ENCODE measurements around the gene RER1. TPM values are rescaled to one million over a fixed set of nuclear protein-coding genes. Genes with fewer than 3 reads are reported as not detected.

The RER1 gene
- total RNA-seq, 1 experiment from 2014 or later, result 155 TPM

DNA sequence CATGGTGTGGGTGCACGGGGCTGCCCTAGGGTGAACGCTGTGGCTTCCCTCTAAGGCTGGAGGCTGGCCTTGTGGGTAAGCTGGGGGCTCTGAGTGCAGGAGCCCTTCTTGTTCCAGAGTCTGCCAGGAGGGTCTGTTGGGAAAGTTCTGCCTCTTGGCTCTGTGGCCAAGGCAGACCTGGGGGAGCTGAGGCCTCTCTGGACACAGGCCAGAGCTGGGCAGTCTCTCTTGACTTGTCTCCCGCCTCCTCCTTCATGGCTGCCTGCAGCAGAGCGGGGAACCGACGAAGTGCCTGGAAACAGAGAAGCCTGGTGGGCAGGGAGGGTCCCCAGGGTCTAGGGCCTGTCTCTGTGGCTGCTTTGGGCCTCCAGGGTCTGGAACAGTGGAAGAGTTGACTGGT is 51.0 kb downstream of the RER1 start:
- no peaks in the 10 kb centered on the region for H3K79me2 ChIP-seq (ENCODE audit: insufficient read depth, low read length)
- no peak overlapping the region for H3K4me3 ChIP-seq (replicated peaks in 1 of 2; ENCODE audit: low read depth in 1 of 2, low read length in 2 of 2)
- no TSS peak for BruUV-seq (replicated peaks)
- intact Hi-C loops (cut with micrococcal nuclease), result no loop called here
- H3K9me2 ChIP-seq (ENCODE audit: insufficient read depth), result no peaks in the 10 kb centered on the region
- RAD21 ChIA-PET (ENCODE audit: low non-redundant PET in 1 of 2, low total read pairs in 2 of 2, uncharacterized antibody in 2 of 2, unreplicated experiment in 2 of 2), result interaction anchor here in 1 of 2 experiments (0.8 kb wide), 1 partner anchor 10 kb away, joined by 3 read pairs; no protein-coding TSS in a partner anchor
- no peak overlapping the region for H2AFZ ChIP-seq (ENCODE audit: low read depth, low read length, poor library complexity, severe bottlenecking)
- POLR2A ChIA-PET, result no interaction called here
- no peak overlapping the region for H3K4me2 ChIP-seq (ENCODE audit: low read length)
- ATAC-seq, result no peak
- no peak overlapping the region for H3K9ac ChIP-seq (ENCODE audit: low read length)
- H3K27ac ChIP-seq (ENCODE audit: low read depth, low read length), result no peak overlapping the region
- H3K4me1 ChIP-seq (ENCODE audit: control insufficient read depth in 1 of 2, insufficient read depth in 2 of 2, low read length in 2 of 2), result no peaks in the 10 kb centered on the region
- TF ChIP-seq POLR2AphosphoS5 (IDR thresholded peaks at IDR 0.05; ENCODE audit: low read depth, low read length), result no peak
- TF ChIP-seq EZH2phosphoT487 (IDR thresholded peaks at IDR 0.05; ENCODE audit: borderline replicate concordance), result no peak
- TF ChIP-seq TCF7L2 (IDR thresholded peaks at IDR 0.05; ENCODE audit: borderline replicate concordance, extremely low read depth, insufficient read depth, insufficient read length), result no peak
- TF ChIP-seq CEBPB (IDR thresholded peaks at IDR 0.05; ENCODE audit: low read depth), result no peak
- TF ChIP-seq, protein P1, sequence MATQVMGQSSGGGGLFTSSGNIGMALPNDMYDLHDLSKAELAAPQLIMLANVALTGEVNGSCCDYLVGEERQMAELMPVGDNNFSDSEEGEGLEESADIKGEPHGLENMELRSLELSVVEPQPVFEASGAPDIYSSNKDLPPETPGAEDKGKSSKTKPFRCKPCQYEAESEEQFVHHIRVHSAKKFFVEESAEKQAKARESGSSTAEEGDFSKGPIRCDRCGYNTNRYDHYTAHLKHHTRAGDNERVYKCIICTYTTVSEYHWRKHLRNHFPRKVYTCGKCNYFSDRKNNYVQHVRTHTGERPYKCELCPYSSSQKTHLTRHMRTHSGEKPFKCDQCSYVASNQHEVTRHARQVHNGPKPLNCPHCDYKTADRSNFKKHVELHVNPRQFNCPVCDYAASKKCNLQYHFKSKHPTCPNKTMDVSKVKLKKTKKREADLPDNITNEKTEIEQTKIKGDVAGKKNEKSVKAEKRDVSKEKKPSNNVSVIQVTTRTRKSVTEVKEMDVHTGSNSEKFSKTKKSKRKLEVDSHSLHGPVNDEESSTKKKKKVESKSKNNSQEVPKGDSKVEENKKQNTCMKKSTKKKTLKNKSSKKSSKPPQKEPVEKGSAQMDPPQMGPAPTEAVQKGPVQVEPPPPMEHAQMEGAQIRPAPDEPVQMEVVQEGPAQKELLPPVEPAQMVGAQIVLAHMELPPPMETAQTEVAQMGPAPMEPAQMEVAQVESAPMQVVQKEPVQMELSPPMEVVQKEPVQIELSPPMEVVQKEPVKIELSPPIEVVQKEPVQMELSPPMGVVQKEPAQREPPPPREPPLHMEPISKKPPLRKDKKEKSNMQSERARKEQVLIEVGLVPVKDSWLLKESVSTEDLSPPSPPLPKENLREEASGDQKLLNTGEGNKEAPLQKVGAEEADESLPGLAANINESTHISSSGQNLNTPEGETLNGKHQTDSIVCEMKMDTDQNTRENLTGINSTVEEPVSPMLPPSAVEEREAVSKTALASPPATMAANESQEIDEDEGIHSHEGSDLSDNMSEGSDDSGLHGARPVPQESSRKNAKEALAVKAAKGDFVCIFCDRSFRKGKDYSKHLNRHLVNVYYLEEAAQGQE (IDR thresholded peaks at IDR 0.05; ENCODE audit: low read depth), result no peak
- TF ChIP-seq SIN3A (IDR thresholded peaks at IDR 0.05; ENCODE audit: low read depth), result no peak
- no peak for TF ChIP-seq EZH2 (IDR thresholded peaks at IDR 0.05)
- TF ChIP-seq, protein P2, sequence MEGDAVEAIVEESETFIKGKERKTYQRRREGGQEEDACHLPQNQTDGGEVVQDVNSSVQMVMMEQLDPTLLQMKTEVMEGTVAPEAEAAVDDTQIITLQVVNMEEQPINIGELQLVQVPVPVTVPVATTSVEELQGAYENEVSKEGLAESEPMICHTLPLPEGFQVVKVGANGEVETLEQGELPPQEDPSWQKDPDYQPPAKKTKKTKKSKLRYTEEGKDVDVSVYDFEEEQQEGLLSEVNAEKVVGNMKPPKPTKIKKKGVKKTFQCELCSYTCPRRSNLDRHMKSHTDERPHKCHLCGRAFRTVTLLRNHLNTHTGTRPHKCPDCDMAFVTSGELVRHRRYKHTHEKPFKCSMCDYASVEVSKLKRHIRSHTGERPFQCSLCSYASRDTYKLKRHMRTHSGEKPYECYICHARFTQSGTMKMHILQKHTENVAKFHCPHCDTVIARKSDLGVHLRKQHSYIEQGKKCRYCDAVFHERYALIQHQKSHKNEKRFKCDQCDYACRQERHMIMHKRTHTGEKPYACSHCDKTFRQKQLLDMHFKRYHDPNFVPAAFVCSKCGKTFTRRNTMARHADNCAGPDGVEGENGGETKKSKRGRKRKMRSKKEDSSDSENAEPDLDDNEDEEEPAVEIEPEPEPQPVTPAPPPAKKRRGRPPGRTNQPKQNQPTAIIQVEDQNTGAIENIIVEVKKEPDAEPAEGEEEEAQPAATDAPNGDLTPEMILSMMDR (IDR thresholded peaks at IDR 0.05 in 2 of 3, conservative IDR thresholded peaks at IDR 0.05 in 1 of 3; ENCODE audit: borderline replicate concordance in 1 of 3, insufficient read depth in 1 of 3, low read depth in 2 of 3, low read length in 2 of 3), result no peak
- no peak for TF ChIP-seq SP1 (IDR thresholded peaks at IDR 0.05; ENCODE audit: low read depth)
- no peaks in the 10 kb centered on the region for H3K9me3 ChIP-seq (ENCODE audit: control insufficient read depth in 1 of 2, insufficient read depth in 1 of 2, low read depth in 1 of 2, low read length in 2 of 2)
- H3K27me3 ChIP-seq (ENCODE audit: insufficient read depth, low read length), result no peaks in the 10 kb centered on the region
- CTCF ChIA-PET, result no interaction called here
- H3K36me3 ChIP-seq (ENCODE audit: control insufficient read depth in 1 of 2, insufficient read depth in 2 of 2, low read length in 2 of 2), result no peaks in the 10 kb centered on the region
- no peaks in the 10 kb centered on the region for H4K20me1 ChIP-seq (ENCODE audit: insufficient read depth)
- no peak for DNase-seq (ENCODE audit: low read depth, low spot score)
